Measurements from ENCODE around the gene FZD2.
A peak's percentile ranks its signal among the peaks of the same experiment; 100 is the strongest.
"Not testable (repeated sequence)": the region's sequence is repeated elsewhere in the genome, so short reads cannot be mapped to it uniquely, and the experiment has no call there.

Gene FZD2

DNA sequence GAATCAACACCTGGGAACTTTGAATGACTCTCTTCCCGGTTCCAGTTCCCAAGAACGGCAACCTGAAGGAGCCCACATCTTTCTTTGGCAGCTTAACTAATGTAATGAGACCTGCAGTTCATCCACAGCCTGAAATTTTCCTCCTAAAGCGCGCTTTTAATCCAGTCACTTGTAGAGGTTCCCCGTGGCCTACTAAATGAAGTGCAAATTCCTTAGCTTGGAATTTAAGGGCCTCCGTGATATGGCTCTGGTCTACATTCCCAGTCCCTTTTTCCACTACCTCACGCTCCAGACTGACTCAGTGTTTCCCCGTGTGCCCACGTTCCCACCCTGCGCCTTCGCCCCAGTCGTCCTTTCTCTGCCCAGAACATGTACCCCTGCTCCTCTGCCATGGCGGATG, 27.2 kb downstream of the FZD2 start:
- DNase-seq, result no peak

DNA sequence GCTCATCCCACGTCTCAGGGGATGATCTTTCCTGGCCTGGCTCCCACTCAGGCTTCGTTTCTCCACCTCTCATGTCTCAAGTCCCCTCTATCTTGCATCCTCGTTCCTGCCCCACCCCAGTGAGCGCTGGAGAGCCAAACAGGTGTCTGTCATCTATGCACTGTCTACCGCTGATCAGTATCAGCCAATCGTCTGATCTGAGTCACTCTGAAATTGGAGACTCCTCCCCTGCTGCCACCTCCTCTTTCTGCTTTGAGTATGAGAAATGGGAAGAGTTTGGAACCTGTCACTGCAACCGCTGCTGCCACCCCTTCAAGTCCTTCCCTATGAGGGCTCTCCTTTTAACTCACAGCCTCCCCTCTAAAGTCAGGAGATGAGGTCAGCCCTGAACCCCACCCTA, 28.0 kb downstream of the FZD2 start:
- DNase-seq, result no peak

DNA sequence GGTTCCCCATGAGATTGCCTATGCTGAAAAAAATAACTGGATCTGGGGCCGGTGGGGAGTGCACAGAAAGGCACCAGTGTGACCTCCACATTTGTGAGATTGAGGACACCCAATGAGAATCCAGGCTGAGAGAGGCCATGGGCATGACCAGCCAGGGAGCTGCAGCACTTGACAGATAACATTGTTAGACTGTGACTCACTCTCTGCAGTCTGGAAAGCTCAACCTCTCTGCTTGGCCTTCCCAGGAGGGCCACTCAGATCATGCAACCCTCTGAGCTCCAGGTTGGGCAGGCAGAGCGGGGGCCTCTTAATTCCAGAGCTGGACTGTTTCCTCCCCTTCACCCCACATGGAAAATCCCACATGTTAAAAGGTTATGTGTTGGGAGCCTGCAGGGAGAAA, 30.1 kb downstream of the FZD2 start:
- no peak for DNase-seq

DNA sequence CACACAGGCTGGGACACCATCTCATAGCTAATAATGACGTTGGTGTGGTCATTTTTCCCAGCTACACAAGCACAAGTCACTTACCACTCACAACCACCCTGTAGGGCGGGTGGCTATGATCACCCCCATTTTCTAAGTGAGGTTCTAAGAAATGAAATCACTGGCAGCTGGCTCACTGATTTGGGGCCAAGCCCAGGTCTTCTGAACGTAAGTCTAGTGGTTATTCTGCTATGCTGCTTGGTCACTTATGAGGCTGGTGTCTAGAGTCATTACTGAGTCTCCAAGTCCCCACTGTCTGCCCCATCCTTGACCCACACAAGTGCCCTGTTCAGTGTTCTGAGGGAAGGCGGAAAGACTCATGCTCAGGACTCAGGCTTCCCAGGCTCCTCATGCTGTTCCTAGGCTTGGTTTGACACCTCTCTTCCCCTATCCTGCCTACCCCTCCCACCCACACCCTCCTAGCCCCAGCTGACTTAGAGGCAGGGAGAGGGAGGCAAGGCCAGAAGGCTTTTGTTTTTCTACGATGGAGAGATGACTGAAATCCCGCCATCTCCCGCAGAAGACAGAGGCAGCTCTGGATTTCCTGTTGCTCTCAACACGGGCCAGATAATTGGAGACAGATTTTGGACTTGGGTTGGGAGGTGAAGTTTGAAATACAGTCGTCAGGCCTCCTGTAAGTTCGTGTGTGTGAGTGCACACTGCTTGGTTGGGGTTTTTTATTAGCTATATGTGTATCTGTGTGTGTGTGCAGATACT, 32.2 kb downstream of the FZD2 start:
- DNase-seq, result no peak

DNA sequence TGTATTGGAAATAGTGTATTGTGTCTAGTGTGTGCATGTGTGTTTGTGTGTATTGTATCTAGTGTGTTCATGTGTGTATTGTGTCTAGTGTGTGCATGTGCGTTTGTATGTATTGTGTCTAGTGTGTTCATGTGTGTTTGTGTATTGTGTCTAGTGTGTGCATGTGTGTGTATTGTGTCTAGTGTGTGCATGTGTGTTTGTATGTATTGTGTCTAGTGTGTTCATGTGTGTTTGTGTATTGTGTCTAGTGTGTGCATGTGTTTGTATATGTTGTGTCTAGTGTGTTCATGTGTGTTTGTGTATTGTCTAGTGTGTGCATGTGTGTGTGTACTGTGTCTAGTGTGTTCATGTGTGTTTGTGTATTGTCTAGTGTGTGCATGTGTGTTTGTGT, 32.8 kb downstream of the FZD2 start:
- DNase-seq, result not testable (repeated sequence)

DNA sequence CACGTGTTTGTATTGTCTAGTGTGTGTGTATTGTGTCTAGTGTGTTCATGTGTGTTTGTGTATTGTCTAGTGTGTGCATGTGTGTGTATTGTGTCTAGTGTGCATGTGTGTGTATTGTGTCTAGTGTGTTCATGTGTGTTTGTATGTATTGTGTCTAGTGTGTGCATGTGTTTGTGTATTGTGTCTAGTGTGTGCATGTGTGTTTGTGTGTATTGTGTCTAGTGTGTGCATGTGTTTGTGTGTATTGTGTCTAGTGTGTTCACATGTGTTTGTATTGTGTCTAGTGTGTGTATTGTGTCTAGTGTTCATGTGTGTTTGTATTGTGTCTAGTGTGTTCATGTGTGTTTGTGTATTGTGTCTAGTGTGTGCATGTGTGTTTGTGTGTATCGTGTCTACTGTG, 33.5 kb downstream of the FZD2 start:
- DNase-seq, result not testable (repeated sequence)

DNA sequence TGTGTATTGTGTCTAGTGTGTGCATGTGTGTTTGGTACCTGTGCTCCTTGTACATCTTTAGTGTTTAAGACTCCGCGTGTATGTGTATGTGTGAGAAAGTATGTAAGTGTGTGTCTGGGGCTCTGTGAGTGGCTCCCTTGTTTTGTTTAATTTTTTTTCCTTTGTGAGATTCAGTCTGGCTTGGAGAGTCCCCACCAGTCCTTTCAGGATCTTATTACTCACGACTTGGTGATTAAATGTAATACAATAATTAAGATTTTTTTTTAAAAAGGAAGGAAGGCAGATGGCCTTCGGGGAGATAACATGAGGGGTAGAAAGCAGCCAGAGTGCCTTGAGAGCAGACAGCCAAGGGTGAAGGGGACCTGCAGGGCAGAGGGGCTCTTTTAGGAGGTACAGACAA, 33.9 kb downstream of the FZD2 start:
- DNase-seq, result no peak

DNA sequence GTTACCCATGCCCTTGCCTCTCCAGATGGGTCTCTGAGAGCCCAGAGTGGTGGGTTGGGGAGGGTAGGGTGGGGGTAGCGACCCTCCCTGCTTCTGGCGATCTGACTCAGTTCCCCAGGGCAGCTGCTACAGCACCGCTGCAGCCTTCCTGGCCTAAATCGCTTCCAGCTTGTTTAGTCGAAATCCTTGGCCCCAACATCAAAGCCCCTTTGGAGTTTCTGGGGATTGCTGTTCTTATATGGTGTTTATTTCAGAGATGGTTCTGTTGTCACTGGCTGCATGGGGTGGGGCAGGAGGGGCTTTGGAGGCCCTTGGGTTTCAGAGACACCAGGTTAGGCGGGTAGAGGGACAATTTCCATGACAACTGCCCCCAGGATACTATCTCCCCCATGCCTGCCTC, 35.9 kb downstream of the FZD2 start:
- no peak for DNase-seq

DNA sequence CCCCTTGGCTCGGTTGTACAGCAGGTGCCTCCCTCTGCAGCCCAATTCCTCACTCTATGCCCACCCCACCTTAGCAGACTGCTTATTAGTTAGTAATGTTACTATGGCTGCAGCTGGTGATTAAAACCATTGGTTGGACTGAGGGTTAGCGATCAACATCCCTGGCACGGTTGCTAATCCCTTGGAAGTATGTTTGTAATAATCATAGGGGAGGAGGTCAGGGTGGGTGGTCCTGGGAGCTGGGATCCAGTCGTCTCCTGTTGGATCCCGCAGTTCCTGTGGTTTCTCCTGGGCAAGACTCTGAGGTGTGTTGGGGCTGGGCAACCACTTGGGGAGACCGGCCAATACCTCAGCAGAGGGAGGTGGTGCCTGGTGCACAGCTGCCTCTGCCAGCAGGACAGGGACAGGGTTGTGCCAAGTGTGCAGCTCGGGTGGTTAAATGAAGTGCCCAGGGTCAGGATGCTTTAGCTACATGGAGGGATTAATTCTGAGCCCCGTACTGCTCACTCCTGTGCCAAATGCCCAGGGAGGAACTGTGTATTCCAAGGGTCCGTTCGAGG, 38.0 kb downstream of the FZD2 start:
- no peak for DNase-seq

DNA sequence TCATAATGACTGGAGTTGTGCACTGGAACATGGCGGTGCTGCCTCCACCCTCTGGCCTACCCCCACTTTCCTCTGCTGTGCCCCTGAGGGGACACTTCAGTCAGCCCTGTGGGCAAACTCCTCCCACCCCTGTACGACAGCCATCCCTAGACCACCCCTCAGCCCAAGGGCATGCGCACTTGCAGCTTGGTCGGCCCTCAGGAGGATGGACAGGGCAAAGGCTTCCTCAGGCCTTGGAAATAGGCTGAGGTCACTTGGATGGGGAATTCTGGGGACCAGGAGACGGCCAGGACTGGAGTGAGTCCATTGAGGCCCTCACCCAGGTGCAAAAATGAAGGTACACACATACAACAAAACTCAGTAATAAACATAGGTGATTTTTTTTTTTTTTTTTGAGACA, 41.0 kb downstream of the FZD2 start:
- no peak for DNase-seq

DNA sequence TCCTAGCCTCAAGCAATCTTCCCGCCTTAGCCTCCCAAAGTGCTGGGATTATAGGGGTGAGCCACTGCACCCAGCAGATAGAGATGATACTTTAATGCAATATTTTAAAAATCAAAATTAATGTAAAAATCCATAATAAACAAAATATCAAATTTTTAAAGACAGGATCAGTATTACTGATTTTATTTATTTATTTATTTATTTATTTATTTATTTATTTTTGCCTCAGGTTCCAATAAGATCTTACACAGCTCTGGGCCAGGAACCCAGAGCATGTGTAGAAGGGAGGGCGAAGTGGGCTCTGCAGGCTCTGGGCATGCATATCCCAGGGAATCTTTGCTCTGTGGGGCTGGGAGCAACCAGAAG, 41.6 kb downstream of the FZD2 start:
- no peak for DNase-seq

DNA sequence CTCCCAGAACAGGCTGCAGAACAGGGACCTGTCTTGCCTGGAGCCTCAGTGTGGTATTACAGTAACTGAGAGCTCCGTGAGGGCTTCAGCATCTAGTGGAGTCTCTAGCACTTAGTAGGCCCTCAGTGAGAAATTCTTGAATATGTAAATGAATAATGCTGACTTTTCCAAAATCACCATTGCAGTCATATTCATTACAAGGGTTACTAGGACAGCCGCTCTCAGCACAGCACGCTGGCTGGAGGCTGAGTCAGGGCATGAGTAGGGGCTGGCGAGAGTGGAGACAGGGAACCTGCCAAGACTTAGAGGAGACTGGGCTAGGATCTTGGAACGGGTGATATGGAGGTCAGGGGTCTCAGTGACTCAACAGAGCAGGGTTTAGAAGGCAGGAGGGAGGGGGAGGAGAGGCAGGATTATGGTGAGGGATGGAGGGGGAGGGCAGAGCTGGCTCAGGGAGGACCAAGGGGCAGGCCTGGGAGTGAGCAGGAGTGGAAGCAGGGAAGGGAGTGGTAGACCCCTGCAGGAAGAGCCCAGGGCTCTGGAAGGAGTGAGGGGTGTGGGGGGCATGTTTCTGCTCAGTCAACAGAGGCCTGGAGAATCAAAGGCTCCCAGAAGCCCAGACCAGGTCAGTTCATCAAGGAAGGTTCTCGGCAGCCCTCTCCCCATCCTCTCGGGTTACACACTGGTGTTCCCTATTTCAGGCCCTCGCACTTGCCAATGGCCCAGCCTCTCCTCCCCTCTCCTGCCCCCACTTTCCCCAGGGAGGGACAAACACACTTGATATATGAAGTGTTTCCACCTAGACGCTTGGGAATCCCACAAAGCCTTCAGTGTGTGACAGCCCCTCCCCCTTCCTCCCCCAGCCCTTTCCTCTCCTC, 42.3 kb downstream of the FZD2 start:
- peak; percentile 62 for DNase-seq

DNA sequence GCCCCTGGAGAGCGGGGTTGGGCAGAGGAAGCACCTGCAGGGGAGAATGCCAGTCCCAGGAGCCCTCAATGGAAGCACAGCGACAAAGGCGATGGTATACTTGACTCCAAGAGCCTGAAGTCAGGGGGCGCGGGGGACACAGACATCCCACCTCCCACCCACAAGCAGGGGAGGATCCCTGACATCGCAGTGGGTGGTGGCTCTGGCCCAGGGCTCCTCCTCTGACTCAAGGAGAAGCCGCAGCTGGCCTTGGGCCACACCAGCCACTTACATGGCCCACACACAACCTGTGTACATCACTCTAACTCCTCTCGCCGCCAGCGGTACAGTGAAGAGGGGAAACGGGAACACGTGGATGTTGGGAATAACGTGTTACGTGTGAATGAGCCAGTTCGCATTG, 44.3 kb downstream of the FZD2 start:
- peak; percentile 54 for DNase-seq

DNA sequence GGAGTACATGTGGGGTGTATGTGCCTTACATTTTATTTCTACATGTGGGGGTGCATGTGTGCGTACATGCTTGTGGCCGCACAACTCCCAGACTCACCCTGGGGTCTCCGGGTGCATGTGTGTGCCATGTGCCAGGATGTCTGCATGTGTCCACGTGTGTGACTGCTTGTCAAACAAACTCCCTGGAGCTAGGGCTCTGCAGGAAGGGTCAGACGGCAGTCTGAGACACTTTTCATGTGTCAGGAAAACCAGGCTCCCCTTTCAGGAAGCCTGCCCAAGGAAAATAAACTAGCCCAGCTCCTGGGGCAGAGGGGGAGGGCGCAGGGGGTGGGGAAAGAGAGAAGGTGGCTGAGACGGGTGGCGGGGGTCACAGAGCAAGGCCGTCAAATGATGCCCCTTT, 44.7 kb downstream of the FZD2 start:
- DNase-seq, result no peak

DNA sequence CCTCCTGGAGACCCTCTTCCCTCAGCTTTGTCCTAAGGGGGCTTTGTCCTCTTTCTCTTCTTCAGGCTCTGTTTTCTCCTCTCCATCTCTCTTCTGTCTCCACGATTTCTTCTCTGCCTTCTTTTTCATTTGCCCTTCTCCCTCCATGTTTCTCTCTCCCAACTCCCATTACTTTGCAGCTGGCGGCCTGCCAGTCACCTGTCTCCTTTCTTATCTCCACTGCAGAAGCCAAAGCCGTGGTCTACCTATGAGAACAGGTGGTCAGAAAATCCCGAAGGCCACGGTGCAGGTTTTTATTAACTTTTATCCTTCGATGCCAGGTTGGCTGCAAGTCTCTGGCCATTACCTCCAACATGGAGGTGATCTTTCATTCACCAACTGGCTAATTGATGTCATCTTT, 45.1 kb downstream of the FZD2 start:
- no peak for DNase-seq

DNA sequence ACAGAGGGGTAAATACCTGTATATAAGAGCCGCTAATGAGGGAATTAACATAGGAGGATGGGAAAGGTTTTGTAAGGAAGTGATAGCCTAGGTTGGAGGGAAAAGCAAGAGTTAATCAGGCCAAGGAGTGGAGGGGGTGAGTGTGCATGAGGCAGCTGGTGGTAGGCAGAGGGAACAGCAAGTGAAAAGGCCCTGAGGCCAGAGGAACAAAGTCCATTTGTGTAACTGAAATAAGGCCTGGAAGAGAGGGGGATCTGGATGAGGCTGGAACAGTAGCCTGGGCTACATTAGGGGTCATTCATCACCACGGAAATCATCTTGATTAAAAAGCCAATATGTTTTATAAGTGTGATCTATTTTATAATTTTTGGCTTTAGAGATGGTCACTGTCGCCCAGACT, 45.7 kb downstream of the FZD2 start:
- no peak for DNase-seq

DNA sequence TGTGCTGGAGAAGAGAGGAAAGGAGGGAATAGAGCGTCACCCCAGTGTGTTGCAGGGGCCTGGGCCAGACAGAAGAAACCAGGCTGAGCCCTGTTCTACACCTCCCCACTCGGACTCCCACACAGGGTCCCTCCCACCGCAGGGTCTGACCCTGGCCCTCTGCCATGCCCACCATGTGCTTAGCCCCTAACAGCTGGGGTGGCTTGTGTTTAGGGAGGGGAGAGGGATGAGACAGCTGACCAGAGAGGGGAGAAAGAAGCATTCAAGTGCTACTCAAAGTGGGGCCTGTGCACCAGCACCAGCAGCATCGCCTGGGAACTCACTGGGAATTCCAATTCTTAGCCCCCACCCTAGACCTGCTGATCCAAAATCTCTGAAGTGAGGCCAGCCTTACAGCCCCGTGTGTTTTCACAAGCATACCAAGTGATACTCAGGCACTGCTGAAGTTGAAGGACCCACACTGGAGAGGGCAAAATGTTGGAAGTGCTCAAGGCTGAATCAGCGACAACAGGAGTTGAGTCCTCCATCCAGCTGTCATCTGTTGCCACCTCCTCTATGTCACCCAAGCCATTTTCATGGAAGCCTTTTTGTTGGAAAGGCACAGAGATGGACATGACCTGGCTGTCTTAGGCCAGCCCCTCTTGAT, 47.0 kb downstream of the FZD2 start:
- peak; percentile 47 for DNase-seq

DNA sequence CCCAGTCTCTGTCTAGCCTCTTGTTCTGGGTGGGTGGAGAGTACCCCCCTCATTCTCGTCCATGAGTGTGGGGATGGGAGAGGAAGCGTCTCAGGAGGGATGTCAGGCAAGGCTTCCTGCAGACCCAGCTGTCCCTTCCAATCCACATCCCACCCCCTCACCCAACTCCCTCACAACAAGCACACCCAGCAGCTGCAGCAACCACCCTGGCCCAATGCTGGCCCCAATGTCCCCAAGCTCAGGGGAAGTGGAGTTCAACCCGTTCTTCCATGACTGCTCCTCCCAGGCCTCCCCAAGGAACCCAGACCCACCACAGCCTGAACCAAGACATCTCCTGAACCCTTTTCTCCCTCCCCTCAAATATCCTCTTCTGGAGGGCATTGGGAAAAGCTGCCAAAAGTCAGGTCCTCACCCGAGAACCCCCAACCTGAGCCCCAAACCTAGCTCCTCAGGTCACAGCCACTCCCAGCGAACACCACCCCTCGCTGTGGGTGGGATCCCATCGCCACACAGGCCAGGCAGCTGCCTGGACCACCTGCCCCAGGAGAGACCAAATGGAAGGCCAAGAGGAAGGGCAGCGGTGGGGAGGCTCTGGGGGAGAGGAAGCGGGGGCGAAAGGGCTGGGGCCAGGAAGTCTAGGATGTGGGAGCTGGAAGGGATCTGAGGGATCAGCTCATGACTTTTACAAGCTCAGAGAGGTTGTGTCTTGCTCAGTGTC, 47.6 kb downstream of the FZD2 start:
- DNase-seq, result peak; percentile 58

DNA sequence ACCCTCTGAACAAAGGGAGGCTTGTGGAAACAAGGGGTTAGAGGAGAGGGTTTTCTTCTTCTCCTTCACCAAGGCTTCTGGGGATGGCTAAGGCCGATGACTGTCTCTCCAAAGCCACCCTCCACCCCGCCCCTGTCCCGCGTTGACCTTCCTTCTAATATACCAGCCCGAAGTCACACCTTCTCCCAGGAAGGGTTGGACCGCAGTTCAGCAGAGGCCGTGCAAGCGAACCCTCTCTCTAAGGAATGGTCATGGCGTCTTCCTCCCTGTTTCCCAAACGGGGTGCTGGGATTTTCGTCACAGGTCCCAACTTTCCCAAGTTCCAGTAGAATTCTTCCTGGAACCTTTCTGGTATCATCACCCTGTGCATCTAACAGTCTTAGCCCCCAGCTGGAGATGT, 49.4 kb downstream of the FZD2 start:
- DNase-seq, result no peak

DNA sequence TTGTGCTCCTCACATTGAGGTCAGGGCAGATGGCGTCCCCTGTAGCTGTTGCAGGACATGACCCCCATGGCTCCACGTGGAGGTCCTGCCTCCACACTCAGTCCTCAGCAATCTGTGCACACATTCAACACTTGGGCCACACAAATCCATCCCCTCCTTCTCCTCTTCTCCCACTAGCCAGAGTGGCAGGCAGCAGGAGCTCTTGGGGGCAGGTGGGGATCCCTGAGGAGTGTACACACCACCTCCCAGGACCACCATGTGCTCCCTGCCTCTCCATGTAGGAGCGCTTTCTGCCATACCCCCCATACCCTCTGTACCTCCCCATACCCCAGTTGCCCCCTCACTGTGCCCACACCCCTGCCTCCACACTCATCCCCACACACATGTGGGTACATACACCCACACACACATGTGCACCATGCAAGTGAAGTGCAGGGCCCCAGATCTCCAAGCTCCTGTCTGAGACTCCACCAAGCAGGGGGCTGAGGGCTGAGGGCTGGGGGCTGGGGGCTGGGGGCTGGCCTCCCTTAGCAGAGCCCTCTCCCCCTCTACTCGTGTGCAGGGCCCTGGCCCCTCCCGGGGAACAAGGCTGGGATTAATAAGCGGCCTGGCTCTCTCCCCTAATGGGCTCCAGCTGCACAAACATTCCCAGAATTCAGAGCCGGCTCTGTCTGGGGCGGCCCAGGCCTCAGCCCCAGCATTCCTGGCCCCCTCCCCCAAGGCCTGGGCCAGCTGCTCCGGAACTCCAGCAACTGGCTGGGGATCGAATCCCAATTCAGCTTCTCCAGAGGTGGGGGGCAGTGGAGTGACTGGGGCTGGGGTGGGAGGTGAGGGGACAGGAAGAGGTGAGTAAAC, 50.8 kb downstream of the FZD2 start:
- DNase-seq, result peak; percentile 83

DNA sequence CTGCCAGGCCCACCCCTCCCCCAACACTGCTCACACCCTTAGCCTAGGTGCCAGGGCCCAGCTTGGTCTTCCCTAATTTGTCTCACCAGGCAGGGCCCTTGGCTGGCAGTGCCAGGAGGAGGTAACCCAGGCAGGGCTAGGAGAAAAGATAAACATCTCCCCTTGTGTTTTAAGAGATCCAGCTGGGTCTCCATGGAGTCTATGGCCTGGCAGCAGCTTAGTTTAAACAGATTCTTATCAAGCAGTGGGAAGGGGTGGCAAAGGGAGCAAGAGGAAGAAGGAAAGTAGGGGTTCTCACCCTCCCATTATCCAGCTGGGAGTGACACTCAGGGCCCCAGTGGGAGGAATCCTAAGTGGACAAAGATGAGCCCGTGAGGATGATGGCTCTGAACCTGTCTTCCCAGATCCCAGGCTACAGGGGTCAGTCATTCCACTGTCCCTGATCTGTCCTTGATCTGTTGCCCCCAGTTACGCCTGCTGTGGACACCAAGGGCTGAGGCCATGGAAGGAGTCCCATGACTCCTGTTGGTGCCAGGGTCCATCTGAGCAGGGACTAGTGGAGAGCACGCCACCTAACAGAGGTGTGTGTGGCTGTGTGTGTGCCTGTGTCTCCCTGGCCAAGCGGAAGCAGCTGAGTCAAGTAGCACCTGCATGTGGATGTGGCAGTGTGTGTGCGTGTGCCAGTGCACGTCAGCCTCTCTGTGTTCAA, 51.6 kb downstream of the FZD2 start:
- no peak for DNase-seq

Measured in femur (tissue), 1 donor.